CD4-positive, alpha-beta T cell treated with Interferon gamma for 1 hour (primary cell): ENCODE results near the gene GRM8.
"Not testable (repeated sequence)": the region's sequence is repeated elsewhere in the genome, so short reads cannot be mapped to it uniquely, and the experiment has no call there.

ENCODE experiments used
- DNase-seq: peaks from one replicate; pipeline ENCODE4 v3.0.0-alpha.2; 2020

Gene GRM8

DNA sequence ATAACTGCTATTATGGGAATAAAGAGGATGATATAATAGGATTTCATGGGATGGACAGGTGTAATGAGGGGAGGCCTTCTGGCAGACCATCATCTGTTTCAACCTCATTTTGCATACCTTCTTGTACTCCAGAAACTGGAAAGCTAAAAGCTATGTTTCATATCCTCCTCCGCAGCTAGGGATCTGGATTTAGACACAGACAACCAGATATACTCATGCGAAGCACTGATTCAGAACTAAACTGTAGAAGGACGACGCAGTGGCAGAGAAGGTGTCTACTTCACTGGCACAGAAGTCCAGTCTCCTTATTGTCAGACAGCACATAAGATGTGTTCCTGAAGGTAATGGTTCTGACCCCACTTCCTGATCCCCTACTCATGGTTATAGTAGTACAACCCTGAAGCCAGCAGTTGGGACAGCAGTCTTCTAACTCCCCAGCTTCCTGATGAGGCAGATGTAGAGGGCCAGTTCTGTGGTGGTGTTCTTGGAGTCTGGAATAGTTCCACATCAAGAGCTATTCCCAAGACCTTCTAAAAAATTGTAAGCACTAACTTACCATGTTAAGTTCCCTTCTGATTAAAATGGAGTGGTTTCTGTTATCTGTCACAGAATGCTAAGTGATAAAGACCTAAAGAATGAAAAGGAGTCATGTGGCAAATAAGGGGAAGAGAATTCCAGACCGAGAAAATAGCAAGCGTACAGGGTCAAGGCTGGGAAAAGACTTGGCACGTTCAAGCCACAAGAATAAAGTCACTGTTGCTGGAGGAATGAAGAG lies 550.3 kb downstream of the GRM8 start:
- DNase-seq = no peak

DNA sequence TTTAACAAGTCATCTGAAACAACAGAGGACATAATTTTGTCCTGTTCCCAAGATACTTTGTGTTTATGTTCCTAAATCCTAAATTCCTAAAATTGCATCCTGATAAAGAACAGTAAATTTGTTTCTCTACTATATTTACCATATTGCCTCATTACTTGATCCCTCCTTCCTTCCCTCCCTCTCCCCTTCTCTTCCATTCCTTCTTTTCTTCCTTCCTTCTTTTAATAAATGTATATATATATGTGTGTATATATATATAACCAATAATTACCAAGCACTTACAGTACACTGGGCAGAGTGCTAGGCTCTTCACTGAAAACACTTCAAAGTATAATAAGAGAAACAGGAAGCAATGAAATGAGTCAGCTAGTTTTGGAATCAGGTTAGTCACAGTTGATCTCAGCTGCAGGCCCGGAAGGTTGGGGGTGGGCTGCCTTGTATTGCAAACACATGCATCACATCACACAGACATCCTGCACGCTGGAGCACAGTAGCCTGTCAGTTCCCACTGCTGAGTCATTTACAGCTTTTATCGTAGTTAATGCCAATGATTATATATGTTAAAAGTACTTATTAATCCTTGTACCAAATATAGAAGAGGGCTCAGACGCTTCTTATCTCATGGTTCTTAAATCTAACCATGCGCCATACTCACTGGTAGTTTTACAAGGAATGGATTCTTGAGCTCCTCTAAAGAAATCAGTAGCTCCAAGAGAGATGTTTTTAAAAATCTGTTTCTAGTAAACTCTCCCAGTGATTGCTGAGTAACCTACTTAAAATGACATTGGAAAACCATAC lies 551.7 kb downstream of the GRM8 start:
- DNase-seq = peak; percentile 61

DNA sequence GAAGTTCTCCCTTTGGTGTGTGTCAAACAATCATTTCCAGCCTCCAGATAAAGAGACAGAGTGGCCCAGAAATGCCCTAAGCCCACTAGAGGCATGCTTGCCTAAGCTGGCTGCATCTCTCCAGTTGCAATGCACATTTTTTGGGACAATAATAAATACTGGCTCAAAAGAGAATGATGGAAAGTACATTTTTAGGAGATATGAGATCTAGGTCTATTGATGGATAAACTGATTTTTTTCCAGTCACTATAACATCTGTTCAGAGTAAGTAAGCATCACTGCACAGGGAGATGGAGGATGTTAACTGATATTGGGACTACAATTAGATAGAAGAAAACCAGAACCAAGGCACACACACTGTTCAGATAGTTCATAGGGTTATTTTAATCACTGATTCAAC lies 553.0 kb downstream of the GRM8 start:
- no peak for DNase-seq

DNA sequence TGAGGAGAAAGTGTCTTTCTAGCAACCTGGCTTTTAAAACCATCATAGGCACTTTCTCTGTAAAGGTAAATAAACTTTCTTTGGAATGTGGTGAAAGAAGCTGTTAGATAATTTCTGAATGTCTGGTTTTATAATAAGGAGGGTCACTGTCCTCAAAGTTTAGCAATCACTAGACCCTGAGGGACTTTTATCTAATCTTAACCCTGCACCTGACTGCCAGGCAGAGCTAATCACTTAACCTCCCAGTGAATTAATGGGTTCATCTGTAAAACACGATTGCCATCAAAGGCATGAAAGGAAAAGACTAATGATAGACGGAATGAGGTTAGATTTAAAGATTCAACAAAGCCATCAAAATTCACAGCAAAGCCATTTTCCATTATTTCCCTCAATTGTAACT lies 553.8 kb downstream of the GRM8 start:
- DNase-seq = no peak

DNA sequence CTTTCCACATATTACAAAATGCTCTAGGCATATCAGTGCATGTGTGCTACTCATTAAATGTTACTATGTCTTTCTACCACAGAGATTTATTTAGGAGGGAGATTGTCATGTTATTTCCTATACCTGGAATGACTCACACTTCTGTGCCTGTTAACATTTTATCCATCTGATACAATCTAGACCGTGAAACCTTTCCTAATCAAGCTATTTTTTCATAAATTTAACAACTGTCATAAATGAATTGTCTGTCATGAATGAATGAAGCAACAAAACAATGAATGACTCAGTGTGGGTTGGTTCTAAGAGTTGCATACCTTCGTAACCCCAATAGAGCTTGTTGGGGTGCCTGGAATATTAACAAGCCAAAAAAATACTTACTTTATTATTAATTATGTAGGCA lies 554.3 kb downstream of the GRM8 start:
- no peak for DNase-seq

DNA sequence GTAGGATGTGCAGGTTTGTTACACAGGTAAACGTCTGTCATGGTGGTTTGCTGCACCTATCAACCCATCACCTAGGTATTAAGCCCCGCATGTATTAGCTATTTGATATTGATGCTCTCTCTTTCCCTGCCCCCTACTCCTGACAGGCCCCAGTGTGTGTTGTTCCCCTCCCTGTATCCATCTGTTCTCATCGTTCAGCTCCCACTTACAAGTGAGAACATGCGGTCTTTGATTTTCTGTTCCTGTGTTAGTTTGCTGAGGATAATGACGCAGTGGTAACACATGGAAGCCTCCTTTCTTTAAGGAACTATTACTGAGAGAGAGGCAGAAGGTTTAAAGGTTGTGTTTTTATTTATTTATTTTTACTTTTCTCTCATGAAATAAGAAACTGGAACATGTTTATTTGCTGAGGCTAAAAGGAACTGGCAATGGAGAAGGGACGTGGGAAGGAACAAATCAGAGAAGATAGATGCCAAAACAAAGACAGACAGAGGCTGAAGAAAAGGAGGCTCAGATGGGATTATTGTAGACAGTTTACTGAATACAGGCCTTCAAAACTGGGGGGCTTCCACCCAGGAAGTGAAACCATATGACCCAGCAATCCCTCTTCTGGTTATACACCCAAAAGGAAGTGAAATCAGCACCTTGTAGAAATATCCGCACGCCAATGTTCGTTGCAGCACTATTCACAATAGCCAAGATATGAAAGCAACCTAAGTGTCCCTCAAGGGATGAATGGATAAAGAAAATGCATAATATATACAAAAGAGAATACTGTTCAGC lies 556.3 kb downstream of the GRM8 start:
- DNase-seq = no peak

DNA sequence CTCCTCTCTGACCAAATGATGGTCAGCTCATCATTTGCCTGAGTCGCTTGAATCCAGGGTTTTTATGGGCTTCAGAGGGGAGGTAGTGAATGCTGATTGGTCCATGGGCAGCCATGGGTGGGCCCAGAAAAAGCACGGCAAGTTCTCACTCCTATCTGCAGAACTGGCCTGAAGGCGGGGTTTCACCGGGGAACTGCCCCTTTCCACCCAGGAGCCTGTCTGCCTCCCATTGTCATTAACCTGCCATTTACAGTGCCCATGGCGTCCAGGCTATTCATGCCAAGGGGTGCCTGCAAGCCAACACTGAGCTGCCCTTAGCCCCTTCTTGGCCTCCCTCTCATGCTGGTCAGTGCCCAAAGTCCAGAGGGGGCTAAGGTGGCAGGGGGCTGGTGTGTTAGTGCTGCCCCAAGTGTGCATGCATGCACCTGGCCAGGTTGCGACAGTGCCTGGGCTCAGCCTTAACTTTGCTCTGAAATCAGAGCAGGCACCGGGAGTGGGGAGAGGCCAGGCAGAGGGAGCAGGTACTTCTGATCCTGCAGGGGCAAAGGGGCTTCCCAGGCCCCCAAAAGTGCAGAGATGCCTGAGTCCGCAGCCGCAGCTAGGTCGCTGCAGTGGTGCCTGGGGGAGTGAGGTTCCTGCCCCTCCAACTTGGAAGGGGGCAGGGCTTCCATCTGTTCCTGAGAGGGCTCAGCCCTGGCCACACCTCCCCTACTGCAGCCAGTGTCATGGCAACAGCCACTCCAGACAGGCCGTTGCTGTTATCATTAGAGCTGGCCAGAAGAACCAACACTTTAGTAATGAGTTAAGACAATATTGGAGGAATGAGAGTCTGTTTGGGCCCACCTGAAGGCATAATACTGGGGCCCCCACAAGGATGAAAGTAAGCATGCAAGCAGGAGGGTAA lies 561.6 kb downstream of the GRM8 start:
- DNase-seq = no peak

DNA sequence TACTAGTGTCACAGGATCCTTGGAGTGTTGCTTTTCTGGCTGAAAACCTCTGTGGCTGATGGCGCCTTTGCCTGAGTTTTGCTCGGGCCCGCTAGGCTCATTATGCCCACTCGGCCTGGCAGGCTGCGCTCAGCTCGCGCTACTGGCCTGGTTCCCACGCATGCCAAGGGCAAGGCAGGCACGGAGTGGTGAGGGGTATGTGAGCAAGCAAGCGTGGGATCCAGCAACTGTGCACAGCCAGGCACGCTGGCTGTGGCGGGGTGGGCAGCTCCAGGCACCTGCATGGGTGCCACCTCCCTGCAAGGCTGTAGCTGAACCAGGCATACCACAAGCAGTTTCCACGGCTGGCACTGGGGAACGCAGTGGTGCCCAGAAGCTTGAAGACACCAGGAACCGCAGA lies 562.6 kb downstream of the GRM8 start:
- DNase-seq = no peak

DNA sequence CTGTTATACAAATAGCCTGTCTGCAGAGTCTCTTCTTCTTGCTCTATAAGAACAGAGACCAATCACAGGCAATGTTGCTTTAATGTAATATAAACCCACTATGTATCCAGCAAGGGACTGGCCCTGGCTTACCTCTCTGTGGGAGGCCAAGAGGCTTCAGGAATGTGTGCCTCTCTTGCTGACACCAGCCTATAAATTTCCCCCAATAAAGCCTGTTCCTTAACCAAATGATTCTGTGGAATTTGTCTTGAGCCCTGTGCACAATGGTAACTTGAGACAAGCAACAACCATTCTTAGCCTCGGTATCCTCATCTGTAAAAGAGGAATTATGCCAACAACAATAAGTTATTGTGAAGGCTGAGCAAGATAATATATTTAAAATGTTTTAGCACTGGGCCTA lies 563.7 kb downstream of the GRM8 start:
- no peak for DNase-seq

DNA sequence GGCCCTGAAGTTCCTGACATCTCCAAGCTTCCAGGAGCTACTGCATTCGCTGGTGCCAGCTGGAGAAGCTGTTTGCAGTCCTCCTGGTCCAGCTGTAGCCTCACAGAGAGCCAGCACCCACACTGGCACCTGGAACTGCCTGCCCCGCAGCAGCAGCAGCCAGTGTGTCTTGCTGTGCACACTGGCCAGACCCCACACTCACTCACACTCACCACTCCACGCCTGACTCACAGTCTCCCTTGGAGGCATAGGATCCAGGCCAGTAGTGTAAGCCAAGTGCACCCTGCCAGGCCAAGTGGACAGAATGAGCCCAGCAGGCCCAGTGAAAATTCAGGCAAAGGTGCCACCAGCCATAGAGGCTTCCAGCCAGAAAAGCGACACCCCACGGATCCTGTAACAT lies 566.3 kb downstream of the GRM8 start:
- DNase-seq = no peak

DNA sequence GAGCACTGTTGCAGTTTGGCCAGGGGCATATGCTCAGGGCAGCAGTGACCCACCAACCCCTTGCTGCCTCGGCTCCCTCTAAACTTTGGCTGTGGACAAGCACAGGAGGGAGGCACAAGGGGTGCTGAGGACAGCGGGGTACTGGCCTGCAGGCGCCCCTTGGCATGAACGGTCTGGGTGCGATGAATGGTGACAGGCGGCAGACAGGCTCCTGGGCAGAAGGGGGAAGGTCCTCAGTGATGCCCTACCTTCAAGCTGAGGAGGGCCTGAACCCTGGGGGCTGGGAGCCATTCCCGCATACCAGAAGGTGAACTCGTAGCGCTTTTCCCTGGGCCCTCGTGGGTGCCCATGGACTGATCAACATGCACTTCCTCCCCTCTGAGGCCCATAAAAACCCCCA lies 567.1 kb downstream of the GRM8 start:
- DNase-seq = no peak

DNA sequence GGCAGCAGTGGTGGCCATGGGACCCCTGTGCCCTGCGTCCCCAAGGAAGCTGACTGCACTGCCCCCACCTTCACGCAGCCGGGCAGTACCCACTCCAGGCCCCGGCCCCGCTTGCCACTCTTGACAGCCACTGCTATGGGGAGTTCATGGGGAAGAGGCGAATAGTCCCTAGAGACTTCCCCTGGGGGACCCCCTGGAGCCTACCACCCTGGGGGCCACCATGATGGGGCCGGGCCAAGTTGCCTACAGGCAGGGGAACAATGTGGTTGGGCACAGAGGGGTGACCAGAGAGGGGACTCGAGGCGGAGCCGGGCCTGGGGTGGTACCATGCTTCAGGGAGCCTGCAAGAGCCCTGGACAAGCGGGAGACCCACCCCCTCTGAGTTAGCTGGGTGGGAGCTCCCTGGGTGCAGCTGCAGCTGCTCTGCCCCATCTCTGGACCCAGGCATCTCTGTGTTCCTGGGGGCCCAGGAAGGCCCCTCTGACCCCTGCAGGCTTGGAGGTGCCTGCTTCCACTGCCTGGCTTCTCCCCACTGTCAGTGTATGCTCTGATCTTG lies 567.6 kb downstream of the GRM8 start:
- no peak for DNase-seq

DNA sequence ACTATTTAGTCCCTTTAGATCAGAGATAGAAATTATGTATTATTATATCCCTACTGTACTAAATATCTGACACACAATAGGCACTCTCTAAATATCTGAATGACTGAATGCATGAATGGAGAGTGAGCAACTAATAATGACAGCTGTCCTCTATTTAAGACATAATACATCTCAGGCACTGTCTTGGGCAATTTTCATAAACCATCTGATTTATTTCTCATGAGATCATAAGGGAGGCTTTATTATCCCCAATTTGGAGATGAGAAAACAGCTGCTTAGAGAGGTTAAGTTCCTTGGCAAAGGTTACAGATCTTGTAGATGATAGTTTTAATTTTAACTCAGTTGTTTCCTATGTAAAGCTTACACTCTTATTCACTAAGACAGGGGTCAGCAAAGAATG lies 570.6 kb downstream of the GRM8 start:
- DNase-seq = no peak

DNA sequence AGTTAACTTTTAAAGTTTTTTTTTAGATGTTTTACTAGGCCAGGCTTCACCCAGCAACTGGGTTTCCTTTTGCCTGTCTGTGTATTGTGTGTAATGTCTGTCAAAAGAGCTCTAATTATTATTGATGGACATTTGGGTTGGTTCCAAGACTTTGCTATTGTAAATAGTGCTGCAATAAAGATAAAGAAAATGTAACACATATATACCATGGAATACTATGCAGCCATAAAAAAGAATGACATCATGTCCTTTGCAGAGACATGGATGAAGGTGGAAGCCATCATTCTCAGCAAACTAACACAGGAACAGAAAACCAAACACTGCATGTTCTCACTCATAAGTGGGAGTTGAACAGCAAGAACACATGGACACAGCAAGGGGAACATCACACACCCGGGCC lies 584.0 kb downstream of the GRM8 start:
- not testable (repeated sequence) for DNase-seq

DNA sequence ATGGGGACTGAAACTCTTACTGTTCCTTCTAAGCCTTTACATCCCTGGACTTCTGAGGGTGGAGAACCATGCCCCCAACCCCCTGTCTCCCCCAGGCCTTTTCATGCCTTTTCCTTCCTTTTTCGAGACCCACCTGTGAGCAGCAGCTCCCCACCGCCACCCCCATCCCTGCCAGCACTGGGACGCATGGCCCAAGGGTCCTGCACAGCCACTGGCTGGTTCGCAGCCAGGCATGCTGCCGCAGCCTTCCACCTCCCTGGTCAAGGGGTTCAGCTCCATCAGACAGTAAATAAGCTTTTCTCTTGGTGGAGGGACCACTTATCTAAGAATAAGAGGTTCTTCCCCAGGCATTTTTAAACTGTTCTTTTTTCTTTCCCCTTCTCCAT lies 584.4 kb downstream of the GRM8 start:
- no peak for DNase-seq

DNA sequence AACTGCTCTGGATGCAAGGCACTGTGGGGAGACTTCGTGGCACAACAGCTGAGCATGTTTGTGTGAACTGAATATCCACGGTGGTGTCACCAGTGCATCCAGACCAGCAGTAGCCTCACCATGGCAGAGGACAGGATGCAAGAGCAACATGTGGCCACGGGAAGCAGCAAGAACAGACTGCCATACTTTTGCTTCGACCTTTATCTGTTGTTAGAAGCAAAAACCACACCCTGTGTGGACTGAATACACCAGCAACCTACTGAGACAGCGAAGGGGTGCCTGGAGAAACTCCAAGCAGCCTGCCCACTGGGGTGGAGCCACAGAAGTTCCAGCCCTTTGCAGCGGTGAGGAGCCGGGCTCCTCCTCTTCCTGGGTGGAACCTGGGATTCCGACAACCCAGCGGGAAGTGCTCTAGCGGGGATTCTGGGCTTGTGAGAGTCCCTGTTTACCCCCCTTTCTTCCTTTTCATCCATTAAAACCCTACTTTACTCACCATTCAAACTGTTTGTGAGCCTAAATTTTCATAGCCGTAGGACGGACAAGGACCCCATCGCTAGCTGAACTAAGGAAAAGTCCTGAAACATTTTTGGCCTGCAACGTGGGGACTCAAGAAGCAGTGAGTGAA lies 584.9 kb downstream of the GRM8 start:
- no peak for DNase-seq

DNA sequence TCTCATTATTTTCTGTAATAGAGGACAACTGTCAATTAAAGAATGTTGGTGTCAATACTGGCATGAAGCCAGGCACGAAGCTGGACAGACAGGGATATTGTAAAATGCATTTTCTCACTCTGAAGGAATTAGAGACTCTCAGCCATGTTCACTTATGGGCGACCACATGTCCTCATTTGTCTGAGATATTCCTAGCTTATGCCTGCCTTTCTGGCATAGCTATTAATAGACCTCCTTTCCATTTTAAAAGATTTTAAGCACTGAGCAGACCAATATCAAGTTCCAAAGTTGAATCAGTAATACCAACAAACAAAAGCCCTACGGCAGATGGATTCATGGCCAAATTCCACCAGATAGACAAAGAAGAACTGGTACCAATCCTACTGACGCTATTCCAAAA lies 589.9 kb downstream of the GRM8 start:
- DNase-seq = no peak

DNA sequence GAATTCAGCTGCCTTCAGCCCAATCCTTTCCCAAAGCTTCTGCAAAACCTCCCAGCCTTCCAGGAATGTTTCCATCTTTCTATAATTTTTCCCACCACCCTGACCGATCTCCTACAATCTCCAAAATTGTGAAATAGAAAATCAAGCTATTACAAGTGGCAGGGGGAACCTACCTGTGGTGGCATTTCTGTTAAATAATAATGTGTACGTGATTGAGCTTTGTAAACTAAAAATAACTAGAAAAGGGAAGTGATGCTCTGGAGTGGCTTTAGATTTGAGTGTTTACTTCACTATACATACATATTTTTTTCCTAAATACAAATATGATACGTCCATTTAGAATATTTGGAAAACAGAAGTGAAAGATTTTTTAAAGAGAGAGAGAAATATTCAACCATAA lies 593.6 kb downstream of the GRM8 start:
- no peak for DNase-seq

DNA sequence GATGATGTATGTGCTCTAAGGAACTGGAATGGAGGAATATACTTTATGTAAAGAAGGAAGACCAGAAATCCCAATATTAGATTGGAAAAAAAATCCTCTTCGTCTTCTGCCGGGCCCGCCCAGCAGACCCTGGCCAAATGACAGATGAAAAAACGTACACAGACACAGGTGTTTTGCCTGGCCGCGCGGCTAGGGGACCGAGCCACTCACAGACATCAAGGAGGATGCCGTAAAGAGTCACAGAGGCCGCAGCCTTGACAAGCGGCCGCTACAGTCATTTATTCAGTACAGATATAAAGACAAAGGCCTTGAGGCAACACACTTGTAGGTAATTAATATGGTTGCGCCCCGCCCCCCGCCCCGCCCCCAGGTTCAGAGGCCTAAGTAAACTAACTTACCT lies 594.1 kb downstream of the GRM8 start:
- no peak for DNase-seq

DNA sequence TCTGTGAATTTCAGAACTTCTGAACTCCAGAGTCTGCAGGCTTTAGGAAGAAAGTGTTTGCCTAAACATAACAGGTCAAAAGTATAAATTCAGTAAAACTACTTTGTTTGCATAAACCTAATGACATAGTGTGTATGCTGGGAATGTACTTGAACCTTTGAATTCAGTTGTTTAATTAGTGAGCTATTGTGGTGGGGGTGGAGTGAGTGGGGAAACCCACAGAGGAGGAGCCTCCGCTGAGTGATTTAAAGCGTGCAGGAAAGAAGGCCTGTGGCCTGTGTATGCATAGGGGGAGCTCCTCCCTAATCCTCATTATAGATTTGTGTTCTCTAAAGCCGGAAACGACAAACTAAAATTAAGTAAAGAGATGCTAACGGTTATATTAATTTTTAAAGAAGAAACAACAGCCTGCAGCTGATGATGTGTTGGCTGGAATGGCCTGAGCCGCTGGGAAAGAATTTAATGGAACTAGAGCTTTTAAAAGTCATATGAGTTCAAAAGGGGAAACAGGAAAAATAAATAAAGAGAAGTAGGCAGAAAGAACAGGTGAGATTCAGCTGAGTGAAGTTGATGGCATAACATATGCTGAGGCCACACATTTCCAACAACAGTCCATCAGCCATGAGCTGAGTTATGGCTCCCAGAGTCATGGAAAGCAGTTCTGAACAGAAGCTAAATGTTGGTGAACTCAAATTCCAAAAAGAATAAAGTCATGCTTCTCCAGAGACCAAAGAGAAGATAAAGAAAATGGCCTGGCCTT lies 595.0 kb downstream of the GRM8 start:
- no peak for DNase-seq

DNA sequence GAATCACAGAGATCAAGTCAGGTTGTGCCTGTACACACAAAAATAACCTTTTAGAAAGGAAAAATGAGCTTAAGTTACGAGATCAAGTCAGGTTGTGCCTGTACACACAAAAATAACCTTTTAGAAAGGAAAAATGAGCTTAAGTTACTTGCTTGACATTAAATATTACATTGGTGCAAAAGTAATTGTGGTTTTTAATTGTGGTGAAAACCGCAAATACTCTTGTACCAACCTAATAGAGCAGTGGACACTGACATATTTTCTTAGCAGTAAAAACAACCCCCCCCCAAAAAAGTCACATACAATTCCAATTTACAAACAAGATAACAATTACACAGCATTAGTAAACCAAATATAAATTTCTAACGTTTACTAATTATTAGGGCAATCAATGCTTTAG lies 595.6 kb downstream of the GRM8 start:
- DNase-seq = no peak
